Sigmoid colon (tissue), 7 donors: ENCODE data around the gene LDLRAD4. TPM values are rescaled to one million over a fixed set of nuclear protein-coding genes. Genes with fewer than 3 reads are reported as not detected.

Experiments used
- DNase-seq: peaks from one replicate; pipeline ENCODE4 v3.0.0-alpha.2; 2019
- H3K27ac ChIP-seq, 4 donors: fragments of 200-600 bp; sonication (generic); one replicate each; pipeline ENCODE4 v1.5.1; 2016 to 2019; ENCODE audit warnings: mild to moderate bottlenecking in 1 of 4
- H3K27me3 ChIP-seq, 3 donors: fragments of 200-600 bp; sonication (generic); one replicate each; pipeline ENCODE4 v1.5.1; 2019; ENCODE audit warnings: mild to moderate bottlenecking in 1 of 3
- H3K36me3 ChIP-seq, 4 donors: fragments of 200-600 bp; sonication (generic); one replicate each; pipeline ENCODE4 v1.5.1; 2016 to 2019
- H3K4me1 ChIP-seq, 4 donors: fragments of 200-600 bp; sonication (generic); one replicate each; pipeline ENCODE4 v1.5.1; 2017 to 2019
- H3K4me3 ChIP-seq, 4 donors: fragments of 200-600 bp; sonication (generic); one replicate each; pipeline ENCODE4 v1.5.1; 2017 to 2019; ENCODE audit warnings: mild to moderate bottlenecking in 2 of 4, moderate library complexity in 1 of 4
- H3K9me3 ChIP-seq, 4 donors: fragments of 200-600 bp in 3 of 4; sonication (generic) in 3 of 4; one replicate each; pipeline versions ENCODE4 v1.5.1 to v1.6.1; 2013 to 2019
- EP300 ChIP-seq, 4 donors: sonication (generic); formaldehyde crosslinking; IDR thresholded peaks; one replicate each; pipeline ENCODE4 v1.6.1; 2017; ENCODE audit warnings: antibody characterized with exemption in 4 of 4
- POLR2A ChIP-seq, 2 donors: fragments of 450-650 bp; IDR thresholded peaks; one replicate each; pipeline ENCODE4 v1.6.1; 2016; ENCODE audit warnings: antibody characterized with exemption in 2 of 2, mild to moderate bottlenecking in 2 of 2, moderate library complexity in 2 of 2
- POLR2AphosphoS5 ChIP-seq, 4 donors: sonication (generic); formaldehyde crosslinking; IDR thresholded peaks; one replicate each; pipeline ENCODE4 v1.6.1; 2017; ENCODE audit warnings: antibody characterized with exemption in 4 of 4
- WGBS, 2 donors: extraction: QIAGEN DNeasy Blood & Tissue Kit; methylation state at CpG; one replicate each; pipeline ENCODE4 v1.1.7; 2013; 5-methylcytosine and 5-hydroxymethylcytosine counted together
- intact Hi-C: fragments of 100-400 bp; cut with DNase I; formaldehyde crosslinking; loops from one replicate; pipeline ENCODE4 v1.15.1; 2023
- polyA plus RNA-seq, 3 donors: library from polyadenylated mRNA; stranded (reverse); fragments of 200-250 nt; gene quantifications; one replicate each; pipeline ENCODE4 v1.2.3, GENCODE V29; 2013
- total RNA-seq, 4 donors: library from RNA; depleted of rRNA; stranded (reverse); fragments of >200 nt; gene quantifications; one replicate each; pipeline ENCODE4 v1.1.0, GENCODE V29; 2016
- TF ChIP-seq, protein P1 (sequence below), 4 experiments: fragments of 450-650 bp in 3 of 4; fragments of 200-600 bp in 1 of 4; IDR thresholded peaks; one replicate each; pipeline ENCODE4 v1.5.1; 2016 to 2019; ENCODE audit warnings: antibody characterized with exemption in 4 of 4, mild to moderate bottlenecking in 3 of 4, moderate library complexity in 2 of 4
- donor health status: healthy with polysubstance abuse.
- donor health status: Bipolar disorder and iron deficiency.
- donor health status: healthy.

The LDLRAD4 gene
- total and polyA plus RNA-seq, 7 donors: 1.2 to 28.2 (median 17.2) TPM

DNA sequence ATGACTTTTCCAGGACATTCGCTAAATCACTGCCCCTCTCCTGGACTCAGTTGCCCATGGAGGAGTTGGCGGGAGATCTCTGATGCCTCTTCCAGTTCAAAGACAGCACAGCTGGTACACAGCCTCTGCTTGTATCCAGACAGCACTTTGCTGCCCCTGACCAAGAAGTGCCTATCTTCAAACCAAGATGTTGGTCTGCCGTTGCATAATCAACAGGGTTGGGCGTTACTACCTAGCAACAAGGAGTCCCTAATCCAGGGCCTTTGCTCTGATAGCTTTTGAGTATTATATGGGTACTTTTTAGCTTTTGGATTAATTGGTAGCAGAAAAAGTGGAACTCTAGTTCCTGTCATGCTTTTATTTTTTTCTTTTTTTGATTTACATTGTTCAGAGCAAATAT lies 341.2 kb downstream of the LDLRAD4 start:
- intact Hi-C loops: loop anchor here (5.0 kb wide), 2 partner anchors 53 to 168 kb away; partner anchors contain the start of genes FAM210A and RNMT

DNA sequence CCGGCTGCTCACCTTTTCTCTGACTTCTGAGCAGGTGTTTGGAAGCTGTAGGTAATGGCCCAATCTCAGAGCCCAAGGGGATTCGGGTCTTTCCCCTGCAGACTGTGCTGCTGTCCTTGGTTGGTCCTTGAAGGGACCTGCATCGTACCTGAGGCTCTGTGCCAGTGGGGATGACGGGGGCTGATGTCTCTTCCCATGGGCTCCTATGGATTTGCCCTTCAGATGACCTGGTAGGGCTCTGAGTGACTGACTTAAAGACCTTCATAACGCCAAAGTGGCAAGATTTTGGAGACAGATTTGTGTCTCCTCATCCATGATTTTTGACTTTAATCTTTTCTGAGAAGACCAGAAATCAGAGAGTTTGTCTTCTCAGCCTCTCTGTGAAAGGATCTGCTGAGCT lies 341.7 kb downstream of the LDLRAD4 start:
- H3K27me3 ChIP-seq: no peaks in the 10 kb centered on the region
- DNase-seq: no peak
- TF ChIP-seq, protein P1, sequence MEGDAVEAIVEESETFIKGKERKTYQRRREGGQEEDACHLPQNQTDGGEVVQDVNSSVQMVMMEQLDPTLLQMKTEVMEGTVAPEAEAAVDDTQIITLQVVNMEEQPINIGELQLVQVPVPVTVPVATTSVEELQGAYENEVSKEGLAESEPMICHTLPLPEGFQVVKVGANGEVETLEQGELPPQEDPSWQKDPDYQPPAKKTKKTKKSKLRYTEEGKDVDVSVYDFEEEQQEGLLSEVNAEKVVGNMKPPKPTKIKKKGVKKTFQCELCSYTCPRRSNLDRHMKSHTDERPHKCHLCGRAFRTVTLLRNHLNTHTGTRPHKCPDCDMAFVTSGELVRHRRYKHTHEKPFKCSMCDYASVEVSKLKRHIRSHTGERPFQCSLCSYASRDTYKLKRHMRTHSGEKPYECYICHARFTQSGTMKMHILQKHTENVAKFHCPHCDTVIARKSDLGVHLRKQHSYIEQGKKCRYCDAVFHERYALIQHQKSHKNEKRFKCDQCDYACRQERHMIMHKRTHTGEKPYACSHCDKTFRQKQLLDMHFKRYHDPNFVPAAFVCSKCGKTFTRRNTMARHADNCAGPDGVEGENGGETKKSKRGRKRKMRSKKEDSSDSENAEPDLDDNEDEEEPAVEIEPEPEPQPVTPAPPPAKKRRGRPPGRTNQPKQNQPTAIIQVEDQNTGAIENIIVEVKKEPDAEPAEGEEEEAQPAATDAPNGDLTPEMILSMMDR (IDR thresholded peaks at IDR 0.05): no peak
- TF ChIP-seq EP300 (IDR thresholded peaks at IDR 0.05): no peak
- no peak for TF ChIP-seq POLR2A (IDR thresholded peaks at IDR 0.05)
- TF ChIP-seq POLR2AphosphoS5 (IDR thresholded peaks at IDR 0.05): no peak
- peaks cover 0 to 68% (median 55%) of the 10 kb centered on the region in 4 donors for H3K4me1 ChIP-seq
- no peaks in the 10 kb centered on the region for H3K36me3 ChIP-seq
- WGBS, 2 donors: 94 to 96% methylated on average over 5 of the region's 5 CpGs
- intact Hi-C loops: loop anchor here (5.0 kb wide), 1 partner anchor 52 kb away; no protein-coding TSS in a partner anchor
- no peaks in the 10 kb centered on the region for H3K9me3 ChIP-seq
- no peak overlapping the region for H3K4me3 ChIP-seq
- no peak overlapping the region for H3K27ac ChIP-seq

More for the DNA sequence above, 341.2 kb downstream of the LDLRAD4 start:
- no peak overlapping the region for H3K4me3 ChIP-seq
- 67 to 82% methylated on average over 4 of the region's 4 CpGs for WGBS, 2 donors
- no peak overlapping the region for H3K27ac ChIP-seq
- H3K9me3 ChIP-seq: no peaks in the 10 kb centered on the region
- no peaks in the 10 kb centered on the region for H3K36me3 ChIP-seq
- peaks cover 0 to 68% (median 55%) of the 10 kb centered on the region in 4 donors for H3K4me1 ChIP-seq
- no peak for TF ChIP-seq POLR2AphosphoS5 (IDR thresholded peaks at IDR 0.05)
- TF ChIP-seq POLR2A (IDR thresholded peaks at IDR 0.05): no peak
- TF ChIP-seq, protein P1 (IDR thresholded peaks at IDR 0.05): no peak
- no peak for TF ChIP-seq EP300 (IDR thresholded peaks at IDR 0.05)
- no peaks in the 10 kb centered on the region for H3K27me3 ChIP-seq
- DNase-seq: no peak

DNA sequence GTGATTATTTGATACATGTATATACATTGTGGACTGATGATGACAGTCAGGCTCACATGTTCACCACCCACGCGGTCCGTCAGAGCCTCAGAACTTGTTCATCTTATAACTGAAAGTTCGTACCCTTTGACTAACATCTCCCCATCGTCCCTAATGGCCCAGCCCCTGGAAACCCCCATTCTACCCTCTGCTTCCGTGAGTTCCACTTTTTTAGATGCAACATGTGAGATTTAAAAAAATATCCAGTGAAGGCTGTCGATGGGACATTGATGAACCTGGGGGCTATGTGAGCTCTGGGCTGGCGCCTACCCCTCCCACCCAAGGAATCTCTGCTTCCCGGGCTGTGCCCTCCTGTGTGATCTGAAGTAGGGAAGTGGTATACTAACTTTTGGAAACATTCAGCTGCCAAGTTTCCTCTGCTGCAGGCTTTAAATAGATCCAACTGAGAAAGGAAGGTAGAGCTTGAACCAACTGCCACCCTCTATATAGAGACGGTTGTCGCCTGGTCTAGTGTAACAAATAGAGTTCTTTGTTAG lies 344.0 kb downstream of the LDLRAD4 start:
- H3K36me3 ChIP-seq: no peaks in the 10 kb centered on the region
- peaks cover 0 to 68% (median 55%) of the 10 kb centered on the region in 4 donors for H3K4me1 ChIP-seq
- H3K27me3 ChIP-seq: no peaks in the 10 kb centered on the region
- no peak overlapping the region for H3K4me3 ChIP-seq
- intact Hi-C loops: loop anchor here (5.0 kb wide), 1 partner anchor 50 kb away; no protein-coding TSS in a partner anchor
- 37 to 72% methylated on average over 11 of the region's 11 CpGs for WGBS, 2 donors
- TF ChIP-seq POLR2AphosphoS5 (IDR thresholded peaks at IDR 0.05) (no peak), EP300 (IDR thresholded peaks at IDR 0.05) (no peak), POLR2A (IDR thresholded peaks at IDR 0.05) (no peak)
- TF ChIP-seq, protein P1 (IDR thresholded peaks at IDR 0.05): no peak
- no peaks in the 10 kb centered on the region for H3K9me3 ChIP-seq
- DNase-seq: no peak
- peak overlapping the region in 1 of 4 donors; percentile 33 for H3K27ac ChIP-seq

DNA sequence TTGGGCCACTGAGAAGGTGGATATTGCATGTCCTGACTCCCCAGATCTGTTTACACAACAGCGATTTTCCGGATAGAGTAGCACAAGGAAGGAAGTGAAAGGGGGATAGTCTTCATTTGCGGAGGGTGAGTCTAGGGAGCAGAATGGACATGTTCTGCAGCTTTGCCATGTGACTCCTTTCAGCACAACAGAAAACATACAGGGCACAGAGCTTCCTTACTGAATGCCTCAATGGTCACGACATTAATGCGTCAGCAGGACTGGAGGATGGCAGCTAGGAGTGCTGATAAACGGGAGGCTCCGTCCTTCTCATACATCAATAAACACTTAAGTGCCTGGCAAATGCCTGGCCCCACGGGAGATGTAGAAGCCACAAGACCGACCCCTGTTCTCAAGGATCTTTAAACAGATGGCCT lies 344.8 kb downstream of the LDLRAD4 start:
- Histone ChIP-seq H3K36me3 (no peaks in the 10 kb centered on the region), H3K4me3 (no peak overlapping the region), H3K4me1 (peaks cover 0 to 68% (median 49%) of the 10 kb centered on the region in 4 donors), H3K9me3 (no peaks in the 10 kb centered on the region), H3K27me3 (no peaks in the 10 kb centered on the region), H3K27ac (peak overlapping the region in 1 of 4 donors; percentile 83)
- TF ChIP-seq POLR2A (IDR thresholded peaks at IDR 0.05) (no peak), POLR2AphosphoS5 (IDR thresholded peaks at IDR 0.05) (peak in 2 of 4 donors; percentile 2 to 41), EP300 (IDR thresholded peaks at IDR 0.05) (peak in 3 of 4 donors; percentile 29 to 69 (median 61))
- TF ChIP-seq, protein P1 (IDR thresholded peaks at IDR 0.05): no peak
- intact Hi-C loops: loop anchor here (5.0 kb wide), 1 partner anchor 49 kb away; no protein-coding TSS in a partner anchor
- no peak for DNase-seq
- WGBS, 2 donors: 51 to 68% methylated on average over 9 of the region's 9 CpGs
